ENCODE data around the gene OR10A6. TPM values are rescaled to one million over a fixed set of nuclear protein-coding genes. Genes with fewer than 3 reads are reported as not detected.

OR10A6 gene
- total and polyA plus RNA-seq, 2 of the 4 experiments (the other 2 are of a cell fraction): 0.19 TPM; not detected in 1

DNA sequence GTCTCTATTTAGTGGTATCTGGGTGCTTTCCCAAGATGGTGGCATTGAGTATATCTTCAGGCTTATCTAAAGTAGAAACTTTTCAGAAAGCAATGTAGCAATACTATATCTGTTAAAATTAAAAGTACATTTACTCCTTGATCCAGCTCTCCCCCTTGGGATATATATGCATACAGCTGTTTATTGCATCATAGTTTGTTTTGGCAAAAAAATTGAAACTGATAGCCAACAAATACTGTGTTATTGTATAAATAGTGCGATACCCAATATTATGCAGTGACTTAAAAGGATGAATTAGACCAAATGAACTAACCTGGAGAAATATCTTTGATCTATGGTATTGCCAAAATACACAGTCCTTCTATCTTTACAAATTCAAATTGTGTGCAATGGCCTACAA lies 18.9 kb upstream of the OR10A6 start:
- CTCF ChIA-PET: interaction anchor here (1.4 kb wide), 1 partner anchor 12 kb away, joined by 3 read pairs; no protein-coding TSS in a partner anchor
- Histone ChIP-seq H3K56ac (ENCODE audit: extremely low read depth, insufficient read depth, low read length) (no peak overlapping the region), H2BK15ac (ENCODE audit: low read depth, low read length) (no peak overlapping the region)

More for the DNA sequence above, 18.9 kb upstream of the OR10A6 start:
- no peak overlapping the region for H2AFZ ChIP-seq (replicated peaks; ENCODE audit: low read length, poor library complexity)
- H3K18ac ChIP-seq (ENCODE audit: low read depth, low read length): no peak overlapping the region
- H3K4me1 ChIP-seq (ENCODE audit: control insufficient read depth, insufficient read depth, low read length): no peaks in the 10 kb centered on the region
- no TSS peak for BruUV-seq (replicated peaks)
- no peak for TF ChIP-seq CHD1 (IDR thresholded peaks at IDR 0.05; ENCODE audit: low read depth, low read length)
- TF ChIP-seq RCOR1 (IDR thresholded peaks at IDR 0.05; ENCODE audit: insufficient replicate concordance, low read length): no peak
- TF ChIP-seq BHLHE40 (IDR thresholded peaks at IDR 0.05; ENCODE audit: low read depth, low read length): no peak
- TF ChIP-seq CEBPB (IDR thresholded peaks at IDR 0.05; ENCODE audit: low read depth, low read length): peak; percentile 65
- no peak for TF ChIP-seq FOS (IDR thresholded peaks at IDR 0.05; ENCODE audit: low read depth, low read length)
- TF ChIP-seq RFX5 (IDR thresholded peaks at IDR 0.05; ENCODE audit: low read depth, low read length): no peak
- no peak for TF ChIP-seq RAD21 (IDR thresholded peaks at IDR 0.05; ENCODE audit: low read length)
- no peak overlapping the region for H3K4ac ChIP-seq (ENCODE audit: low read depth, low read length)
- H3K27me3 ChIP-seq (ENCODE audit: control insufficient read depth, insufficient read depth, low read length): peaks cover 3% of the 10 kb centered on the region; the same call in 1 of the 2 replicates
- H3K14ac ChIP-seq (replicated peaks; ENCODE audit: low read depth, low read length): no peak overlapping the region
- no peak overlapping the region for H2BK120ac ChIP-seq (ENCODE audit: low read depth, low read length)
- no peaks in the 10 kb centered on the region for H3K79me1 ChIP-seq (ENCODE audit: low read depth in 1 of 2, low read length in 2 of 2)
- H3K9me3 ChIP-seq (ENCODE audit: control insufficient read depth, insufficient read depth, low read length): peaks cover 4% of the 10 kb centered on the region
- no peak overlapping the region for H3K4me3 ChIP-seq (ENCODE audit: insufficient read depth, low read depth, low read length)
- no peak overlapping the region for H3K27ac ChIP-seq (ENCODE audit: insufficient read depth, low read length)
- H2AK5ac ChIP-seq (ENCODE audit: low read depth, low read length): no peak overlapping the region
- no peak overlapping the region for H3K4me2 ChIP-seq (ENCODE audit: low read depth, low read length)
- no peaks in the 10 kb centered on the region for H4K20me1 ChIP-seq (ENCODE audit: insufficient read depth, low read length)
- H2BK5ac ChIP-seq (ENCODE audit: low read depth, low read length, poor library complexity, severe bottlenecking): no peak overlapping the region
- no peaks in the 10 kb centered on the region for H3K9me1 ChIP-seq (ENCODE audit: insufficient read depth, low read length)
- dilution Hi-C loops (cut with HindIII; ENCODE audit: low sequenced_read_pairs, unreplicated experiment): no loop called here
- no CpG with 5 or more reads among the region's 1 CpG for WGBS, 2 experiments (ENCODE audit: extremely low coverage in 2 of 2, insufficient read length in 1 of 2)
- intact Hi-C loops (cut with micrococcal nuclease): no loop called here
- no peaks in the 10 kb centered on the region for H3K36me3 ChIP-seq (ENCODE audit: control insufficient read depth, insufficient read depth, low read length)
- no peak overlapping the region for H4K8ac ChIP-seq (ENCODE audit: low read depth in 2 of 2, low read length in 2 of 2)
- no peak overlapping the region for H4K5ac ChIP-seq (ENCODE audit: low read depth, low read length)
- H3K9ac ChIP-seq (ENCODE audit: low read depth, low read length): no peak overlapping the region
- H2AK9ac ChIP-seq (replicated peaks; ENCODE audit: low read depth, low read length, poor library complexity): no peak overlapping the region
- ATAC-seq (ENCODE audit: low read depth): no peak
- H3K23ac ChIP-seq (ENCODE audit: low read depth, low read length): no peak overlapping the region
- H2BK20ac ChIP-seq (ENCODE audit: low read depth, low read length): no peak overlapping the region
- no peak overlapping the region for H4K91ac ChIP-seq (ENCODE audit: insufficient read depth, low read depth, low read length)
- no peak for DNase-seq
- in situ Hi-C loops (cut with MboI; ENCODE audit: low sequenced_read_pairs): no loop called here
- POLR2A ChIA-PET (ENCODE audit: unreplicated experiment): no interaction called here

Measured in IMR-90 (cell line).